OCI-LY3 (cell line): Measurements from ENCODE around the gene GATA3.

ENCODE experiments used
- H2AFZ ChIP-seq: fragments of 200-600, 300-600 bp; shearing (Covaris generic); 2 replicates; pipeline ENCODE4 v1.6.0; 2014; ENCODE audit warnings: antibody characterized with exemption, low read depth, low read length
- H3K27ac ChIP-seq: fragments of 200-600, 300-600 bp; sonication (generic); 2 replicates; pipeline ENCODE4 v1.5.1; 2014; ENCODE audit warnings: mild to moderate bottlenecking, low read length, moderate library complexity, mixed read lengths
- H3K27me3 ChIP-seq: fragments of 200-600, 300-600 bp; sonication (generic); 2 replicates; pipeline ENCODE4 v1.6.1; 2014; ENCODE audit warnings: low read depth, low read length, mixed read lengths
- H3K36me3 ChIP-seq: fragments of 200-600, 300-600 bp; sonication (generic); replicated peaks from 2 replicates; pipeline ENCODE3; 2014; ENCODE audit warnings: low read depth, low read length, mixed read lengths
- H3K4me1 ChIP-seq: fragments of 300-600, 200-600 bp; sonication (generic); 2 replicates; pipeline ENCODE4 v1.6.1; 2014; ENCODE audit warnings: low read length, mixed read lengths
- H3K4me2 ChIP-seq: fragments of 200-600, 300-600 bp; sonication (generic); 2 replicates; pipeline ENCODE4 v1.6.1; 2014; ENCODE audit warnings: low read length, mixed read lengths
- H3K4me3 ChIP-seq: fragments of 300-600, 200-600 bp; sonication (generic); 2 replicates; pipeline ENCODE4 v1.5.1; 2014; ENCODE audit warnings: antibody characterized with exemption, mild to moderate bottlenecking, low read length, moderate library complexity
- H3K79me2 ChIP-seq: fragments of 300-600, 200-600 bp; shearing (Covaris generic); 2 replicates; pipeline ENCODE4 v1.6.1; 2014; ENCODE audit warnings: mild to moderate bottlenecking, low read length, mixed read lengths
- H3K9ac ChIP-seq: fragments of 300-600, 200-600 bp; shearing (Covaris generic); 2 replicates; pipeline ENCODE4 v1.6.0; 2014; ENCODE audit warnings: mild to moderate bottlenecking, low read length, moderate library complexity
- H3K9me3 ChIP-seq: fragments of 200-600, 300-600 bp; shearing (Covaris generic); 2 replicates; pipeline ENCODE4 v1.6.1; 2014; ENCODE audit warnings: low read length, mixed read lengths; ENCODE audit not compliant: insufficient read depth
- H4K20me1 ChIP-seq: fragments of 200-600, 300-600 bp; sonication (generic); 2 replicates; pipeline ENCODE4 v1.6.1; 2016; ENCODE audit warnings: low read length, mixed read lengths; ENCODE audit not compliant: insufficient read depth
- EZH2phosphoT487 ChIP-seq: fragments of 200-600 bp; shearing (Covaris generic); IDR thresholded peaks from 2 replicates; pipeline ENCODE4 v1.6.1; 2018; ENCODE audit warnings: antibody characterized with exemption, mixed run types, low read depth
- TF ChIP-seq, protein P1 (sequence below): fragments of 200-600, 300-600 bp; sonication (generic); IDR thresholded peaks from 2 replicates; pipeline ENCODE4 v1.5.1; 2014; ENCODE audit warnings: antibody characterized with exemption, low read length, low read depth

Gene GATA3

GRCh38 chr10:8088504-8088903 lies 34.0 kb downstream of the GATA3 start:
- H2AFZ ChIP-seq = no peak overlapping the region
- no peaks in the 10 kb centered on the region for H3K9me3 ChIP-seq
- no peak overlapping the region for H3K9ac ChIP-seq
- H3K79me2 ChIP-seq = no peaks in the 10 kb centered on the region
- no peak overlapping the region for H3K4me2 ChIP-seq
- H3K4me1 ChIP-seq = no peaks in the 10 kb centered on the region
- H3K36me3 ChIP-seq = no peaks in the 10 kb centered on the region
- no peaks in the 10 kb centered on the region for H3K27me3 ChIP-seq
- H4K20me1 ChIP-seq = no peaks in the 10 kb centered on the region
- TF ChIP-seq, protein P1, sequence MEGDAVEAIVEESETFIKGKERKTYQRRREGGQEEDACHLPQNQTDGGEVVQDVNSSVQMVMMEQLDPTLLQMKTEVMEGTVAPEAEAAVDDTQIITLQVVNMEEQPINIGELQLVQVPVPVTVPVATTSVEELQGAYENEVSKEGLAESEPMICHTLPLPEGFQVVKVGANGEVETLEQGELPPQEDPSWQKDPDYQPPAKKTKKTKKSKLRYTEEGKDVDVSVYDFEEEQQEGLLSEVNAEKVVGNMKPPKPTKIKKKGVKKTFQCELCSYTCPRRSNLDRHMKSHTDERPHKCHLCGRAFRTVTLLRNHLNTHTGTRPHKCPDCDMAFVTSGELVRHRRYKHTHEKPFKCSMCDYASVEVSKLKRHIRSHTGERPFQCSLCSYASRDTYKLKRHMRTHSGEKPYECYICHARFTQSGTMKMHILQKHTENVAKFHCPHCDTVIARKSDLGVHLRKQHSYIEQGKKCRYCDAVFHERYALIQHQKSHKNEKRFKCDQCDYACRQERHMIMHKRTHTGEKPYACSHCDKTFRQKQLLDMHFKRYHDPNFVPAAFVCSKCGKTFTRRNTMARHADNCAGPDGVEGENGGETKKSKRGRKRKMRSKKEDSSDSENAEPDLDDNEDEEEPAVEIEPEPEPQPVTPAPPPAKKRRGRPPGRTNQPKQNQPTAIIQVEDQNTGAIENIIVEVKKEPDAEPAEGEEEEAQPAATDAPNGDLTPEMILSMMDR = no peak
- TF ChIP-seq EZH2phosphoT487 = no peak
- H3K4me3 ChIP-seq = no peak overlapping the region
- no peak overlapping the region for H3K27ac ChIP-seq

DNA sequence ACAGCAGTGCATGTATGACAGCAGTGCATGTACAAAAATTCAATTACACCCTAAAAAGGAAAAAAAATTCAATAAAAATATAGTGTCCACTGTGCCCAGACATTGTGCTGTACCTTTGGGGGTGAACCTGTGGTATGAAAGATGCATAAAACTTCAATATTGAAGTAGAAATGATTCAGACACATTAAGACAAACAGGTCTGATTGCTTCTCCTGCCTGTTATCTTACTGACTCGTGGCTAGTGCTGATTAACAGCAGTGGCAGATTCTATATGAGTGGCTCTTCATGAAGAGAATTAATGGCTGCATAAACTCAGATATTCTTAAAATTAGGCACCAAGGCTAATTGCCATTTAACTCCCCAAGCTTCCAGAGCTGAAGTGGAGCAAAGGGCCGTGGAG lies 37.9 kb downstream of the GATA3 start:
- H3K9me3 ChIP-seq = no peaks in the 10 kb centered on the region
- no peak overlapping the region for H2AFZ ChIP-seq
- no peak overlapping the region for H3K4me3 ChIP-seq
- H3K79me2 ChIP-seq = no peaks in the 10 kb centered on the region
- no peaks in the 10 kb centered on the region for H3K27me3 ChIP-seq
- H3K9ac ChIP-seq = no peak overlapping the region
- H3K4me1 ChIP-seq = no peaks in the 10 kb centered on the region
- no peaks in the 10 kb centered on the region for H3K36me3 ChIP-seq
- TF ChIP-seq EZH2phosphoT487 = no peak
- TF ChIP-seq, protein P1 = no peak
- no peaks in the 10 kb centered on the region for H4K20me1 ChIP-seq
- H3K4me2 ChIP-seq = no peak overlapping the region
- H3K27ac ChIP-seq = no peak overlapping the region

GRCh38 chr10:8095959-8096358 lies 41.5 kb downstream of the GATA3 start:
- Histone ChIP-seq H3K9me3 (no peaks in the 10 kb centered on the region), H2AFZ (no peak overlapping the region), H3K79me2 (no peaks in the 10 kb centered on the region), H3K4me2 (no peak overlapping the region), H3K27ac (no peak overlapping the region), H3K4me1 (no peaks in the 10 kb centered on the region), H3K9ac (no peak overlapping the region), H3K36me3 (no peaks in the 10 kb centered on the region), H4K20me1 (no peaks in the 10 kb centered on the region), H3K27me3 (no peaks in the 10 kb centered on the region), H3K4me3 (no peak overlapping the region)
- TF ChIP-seq, protein P1 = no peak
- no peak for TF ChIP-seq EZH2phosphoT487

GRCh38 chr10:8096931-8097330 lies 42.4 kb downstream of the GATA3 start:
- Histone ChIP-seq H3K27ac (no peak overlapping the region), H3K9me3 (no peaks in the 10 kb centered on the region), H4K20me1 (no peaks in the 10 kb centered on the region), H3K79me2 (no peaks in the 10 kb centered on the region), H2AFZ (no peak overlapping the region), H3K27me3 (no peaks in the 10 kb centered on the region), H3K4me3 (no peak overlapping the region), H3K4me2 (no peak overlapping the region), H3K9ac (no peak overlapping the region), H3K4me1 (no peaks in the 10 kb centered on the region), H3K36me3 (no peaks in the 10 kb centered on the region)
- TF ChIP-seq, protein P1 = no peak
- TF ChIP-seq EZH2phosphoT487 = no peak
